GM12878 (cell line): ENCODE results near the gene SPINK7. TPM values are rescaled to one million over a fixed set of nuclear protein-coding genes. Genes with fewer than 3 reads are reported as not detected.
"Not testable (repeated sequence)": the region's sequence is repeated elsewhere in the genome, so short reads cannot be mapped to it uniquely, and the experiment has no call there.

ENCODE experiments used
- ATAC-seq: fragments of 200-7000 bp; cut with Tn5 transposase; 3 replicates; pipeline ENCODE4 v1.9.1; 2020; ENCODE audit warnings: mild to moderate bottlenecking, moderate library complexity
- BruUV-seq: library from RNA; stranded (reverse); fragments of 400-500 nt; replicated peaks from 2 replicates; lab custom pipeline; 2021; lab: Mats Ljungman, UMichigan
- CTCF ChIA-PET: fragments of 300-600 bp; sonication (Branson Sonifier 250); formaldehyde crosslinking; extraction: SDS; loops from one replicate; lab custom pipeline; 2021; ENCODE audit warnings: inconsistent platforms; lab: Yijun Ruan, JAX
- POLR2A ChIA-PET: fragments of 350-600 bp; formaldehyde crosslinking; extraction: SDS; loops from one replicate; lab custom pipeline; 2021; ENCODE audit warnings: inconsistent platforms; lab: Charles Lee
- RAD21 ChIA-PET: fragments of 300-600 bp; sonication (Branson Sonifier 250); formaldehyde crosslinking; loops from one replicate; lab custom pipeline; 2023; ENCODE audit warnings: antibody characterized with exemption; ENCODE audit not compliant: unreplicated experiment; lab: Charles Lee
- SMC1A ChIA-PET: fragments of 300-600 bp; sonication (Branson Sonifier 250); formaldehyde crosslinking; loops from one replicate; lab custom pipeline; 2023; ENCODE audit not compliant: unreplicated experiment, uncharacterized antibody; lab: Charles Lee
- DNase-seq: peaks from one replicate; pipeline ENCODE4 v3.0.0-alpha.2; 2011; ENCODE audit warnings: low read depth, low spot score
- FAIRE-seq: peaks from 3 replicates; lab custom pipeline; 2011; peaks lifted over from hg19 to GRCh38; lab: Jason Lieb, UNC
- H2AFZ ChIP-seq: 2 replicates; pipeline ENCODE4 v1.6.0; 2011; ENCODE audit warnings: low read depth, low read length, control low read depth; ENCODE audit not compliant: control insufficient read depth
- H3K27ac ChIP-seq: 2 replicates; pipeline ENCODE4 v1.5.1; 2011; ENCODE audit warnings: control low read depth; ENCODE audit not compliant: control insufficient read depth, insufficient read depth
- H3K27me3 ChIP-seq, 2 experiments: replicated peaks in 1 of 2; 2 replicates each; pipeline versions ENCODE4 v1.6.0 to v1.6.1; 2011; ENCODE audit warnings: low read length in 1 of 2; ENCODE audit not compliant: control insufficient read depth in 2 of 2, insufficient read depth in 2 of 2
- H3K36me3 ChIP-seq, 2 experiments: 2 replicates each; pipeline ENCODE4 v1.5.1; 2011; ENCODE audit warnings: low read length in 1 of 2; ENCODE audit not compliant: control insufficient read depth in 2 of 2, insufficient read depth in 2 of 2
- H3K4me1 ChIP-seq: 2 replicates; pipeline ENCODE4 v1.6.1; 2011; ENCODE audit warnings: mild to moderate bottlenecking, low read length, moderate library complexity, mixed read lengths; ENCODE audit not compliant: control insufficient read depth, insufficient read depth
- H3K4me2 ChIP-seq: 2 replicates; pipeline ENCODE4 v1.6.0; 2011; ENCODE audit warnings: control low read depth; ENCODE audit not compliant: control insufficient read depth, insufficient read depth
- H3K4me3 ChIP-seq: fragments of 200-600 bp; sonication (generic); 2 replicates; pipeline ENCODE4 v1.5.1; 2016
- H3K79me2 ChIP-seq: 2 replicates; pipeline ENCODE4 v1.6.0; 2011; ENCODE audit warnings: low read length; ENCODE audit not compliant: control insufficient read depth, insufficient read depth
- H3K9ac ChIP-seq: 2 replicates; pipeline ENCODE4 v1.8.0; 2011; ENCODE audit warnings: low read length, control low read depth, mixed read lengths; ENCODE audit not compliant: control insufficient read depth, insufficient read depth
- H3K9me3 ChIP-seq: replicated peaks from 3 replicates; pipeline ENCODE4 v1.5.1; 2011; ENCODE audit warnings: mild to moderate bottlenecking, low read length; ENCODE audit not compliant: control insufficient read depth, insufficient read depth
- H4K20me1 ChIP-seq: 2 replicates; pipeline ENCODE4 v1.6.0; 2011; ENCODE audit not compliant: control insufficient read depth, insufficient read depth
- DPF2 ChIP-seq: fragments of 450-650 bp; IDR thresholded peaks from 2 replicates; pipeline ENCODE4 v1.6.1; 2017; ENCODE audit warnings: mild to moderate bottlenecking
- FOXK2 ChIP-seq: fragments of 450-650 bp; IDR thresholded peaks from 2 replicates; pipeline ENCODE4 v1.6.1; 2017; ENCODE audit warnings: mild to moderate bottlenecking, moderate library complexity
- IKZF1 ChIP-seq: fragments of 450-650 bp; conservative IDR thresholded peaks from 2 replicates; pipeline ENCODE4 v1.6.1; 2017; ENCODE audit warnings: antibody characterized with exemption, mild to moderate bottlenecking
- RUNX3 ChIP-seq: IDR thresholded peaks from 2 replicates; pipeline ENCODE4 v1.6.1; 2012; ENCODE audit warnings: low read length, inconsistent platforms
- YY1 ChIP-seq: IDR thresholded peaks from 2 replicates; pipeline ENCODE4 v1.6.1; 2011; ENCODE audit warnings: low read depth, mild to moderate bottlenecking, low read length
- WGBS: methylation state at CpG from one replicate; pipeline ENCODE4 v1.1.6; 2016; ENCODE audit warnings: low lambda C conversion rate; ENCODE audit not compliant: insufficient replicate concordance, insufficient coverage; ENCODE audit errors: missing lambda C conversion rate; 5-methylcytosine and 5-hydroxymethylcytosine counted together
- in situ Hi-C: fragments of 300-500 bp; cut with MboI; formaldehyde crosslinking; loops from 9 replicates; pipeline ENCODE4 v1.14.3; 2018; ENCODE audit warnings: mixed read lengths
- intact Hi-C: fragments of 100-400 bp; cut with micrococcal nuclease; formaldehyde crosslinking; loops from one replicate; pipeline ENCODE4 v1.14.2; 2022; ENCODE audit not compliant: unreplicated experiment
- polyA plus RNA-seq, 11 experiments: library from polyadenylated mRNA; depleted of rRNA in 4 of 11; unstranded in 6 of 11; stranded (reverse) in 5 of 11; fragments of >200 nt; fragmentation: Nextera tagmentation in 4 of 11; fragmentation: Illumina TruSeq in 1 of 11; extraction: Ambion mirVana in 4 of 11; extraction: Trizol in 1 of 11; gene quantifications; 1 replicate in 1 of 11; 2 replicates in 10 of 11; pipeline versions ENCODE4 v1.2.1 to v1.2.3, GENCODE V29; 2011 to 2016; ENCODE audit warnings: inconsistent platforms in 2 of 11, missing spikeins in 2 of 11, low read depth in 1 of 11
- total RNA-seq, 4 experiments: library from RNA; depleted of rRNA in 3 of 4; stranded (reverse); fragments of >200 nt in 3 of 4; fragmentation: Illumina TruSeq in 1 of 4; extraction: Trizol in 1 of 4; gene quantifications; 2 replicates each; pipeline versions ENCODE4 v1.2.1 to v1.2.3, GENCODE V29; 2013 to 2021
- TF ChIP-seq, protein P1 (sequence below): fragments of 450-650 bp; IDR thresholded peaks from 2 replicates; pipeline ENCODE4 v1.6.1; 2017; ENCODE audit warnings: low read depth, mild to moderate bottlenecking, moderate library complexity

Gene SPINK7
- total and polyA plus RNA-seq, 10 of the 15 experiments (the other 5 are each of a cell fraction or from before 2014, with no cell fraction given), result not detected

DNA sequence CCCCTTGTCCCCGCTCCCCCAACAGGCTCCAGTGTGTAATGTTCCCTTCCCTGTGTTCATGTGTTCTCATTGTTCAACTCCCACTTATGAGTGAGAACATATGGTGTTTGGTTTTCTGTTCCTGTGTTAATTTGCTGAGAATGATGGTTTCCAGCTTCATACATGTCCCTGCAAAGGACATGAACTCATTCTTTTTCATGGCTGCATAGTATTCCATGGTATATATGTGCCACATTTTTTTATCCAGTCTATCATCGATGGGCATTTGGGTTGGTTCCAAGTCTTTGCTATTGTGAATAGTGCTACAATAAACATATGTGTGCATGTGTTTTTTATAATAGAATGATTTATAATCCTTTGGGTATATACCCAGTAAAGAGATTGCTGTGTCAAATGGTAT is 37.1 kb upstream of the SPINK7 start:
- BruUV-seq, RAD21 ChIA-PET, H3K4me2 ChIP-seq, FAIRE-seq, intact Hi-C loops, POLR2A ChIA-PET, H4K20me1 ChIP-seq, H3K27ac ChIP-seq, ATAC-seq, DNase-seq, H3K27me3 ChIP-seq, in situ Hi-C loops, H3K79me2 ChIP-seq, H3K4me1 ChIP-seq, CTCF ChIA-PET, H3K36me3 ChIP-seq, H3K4me3 ChIP-seq, H2AFZ ChIP-seq, H3K9ac ChIP-seq, H3K9me3 ChIP-seq: not testable (repeated sequence)
- WGBS, result 37% methylated on average over 2 of the region's 2 CpGs
- SMC1A ChIA-PET, result interaction anchor here (1.0 kb wide), 1 partner anchor 25 kb away, joined by 4 read pairs; no protein-coding TSS in a partner anchor

DNA sequence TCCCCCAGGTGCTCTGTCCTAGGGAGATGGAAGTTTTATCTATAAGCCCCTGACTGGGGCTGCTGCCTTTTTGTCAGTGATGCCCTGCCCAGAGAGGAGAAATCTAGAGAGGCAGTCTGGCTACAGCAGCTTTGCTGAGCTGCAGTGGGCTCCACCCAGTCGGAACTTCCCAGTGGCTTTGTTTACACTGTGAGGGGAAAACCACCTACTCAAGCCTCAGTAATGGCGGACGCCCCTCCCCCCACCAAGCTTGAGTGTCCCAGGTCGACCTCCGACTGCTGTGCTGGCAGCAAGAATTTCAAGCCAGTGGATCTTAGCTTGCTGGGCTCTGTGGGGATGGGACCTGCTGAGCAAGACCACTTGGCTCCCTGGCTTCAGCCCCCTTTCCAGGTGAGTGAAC is 31.3 kb upstream of the SPINK7 start:
- H3K9me3 ChIP-seq, H3K27ac ChIP-seq, RAD21 ChIA-PET, H3K27me3 ChIP-seq, H3K4me3 ChIP-seq, BruUV-seq, intact Hi-C loops, H3K4me1 ChIP-seq, H4K20me1 ChIP-seq, FAIRE-seq, H3K36me3 ChIP-seq, in situ Hi-C loops, DNase-seq, H3K9ac ChIP-seq, H3K79me2 ChIP-seq: not testable (repeated sequence)
- peak; percentile 51 for ATAC-seq
- TF ChIP-seq YY1 (peak; percentile 89), RUNX3 (0 out of 2 replicates have a peak, but pooled peaks have one; percentile 5), IKZF1 (0 out of 2 replicates have a peak, but pooled peaks have one; percentile 8), FOXK2 (peak; percentile 48), DPF2 (0 out of 2 replicates have a peak, but pooled peaks have one; percentile 24)
- TF ChIP-seq, protein P1, sequence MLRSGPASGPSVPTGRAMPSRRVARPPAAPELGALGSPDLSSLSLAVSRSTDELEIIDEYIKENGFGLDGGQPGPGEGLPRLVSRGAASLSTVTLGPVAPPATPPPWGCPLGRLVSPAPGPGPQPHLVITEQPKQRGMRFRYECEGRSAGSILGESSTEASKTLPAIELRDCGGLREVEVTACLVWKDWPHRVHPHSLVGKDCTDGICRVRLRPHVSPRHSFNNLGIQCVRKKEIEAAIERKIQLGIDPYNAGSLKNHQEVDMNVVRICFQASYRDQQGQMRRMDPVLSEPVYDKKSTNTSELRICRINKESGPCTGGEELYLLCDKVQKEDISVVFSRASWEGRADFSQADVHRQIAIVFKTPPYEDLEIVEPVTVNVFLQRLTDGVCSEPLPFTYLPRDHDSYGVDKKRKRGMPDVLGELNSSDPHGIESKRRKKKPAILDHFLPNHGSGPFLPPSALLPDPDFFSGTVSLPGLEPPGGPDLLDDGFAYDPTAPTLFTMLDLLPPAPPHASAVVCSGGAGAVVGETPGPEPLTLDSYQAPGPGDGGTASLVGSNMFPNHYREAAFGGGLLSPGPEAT, result 0 out of 2 replicates have a peak, but pooled peaks have one; percentile 14
- WGBS, result 3% methylated on average over 5 of the region's 5 CpGs
- ChIA-PET POLR2A (interaction anchor here (1.0 kb wide), 1 partner anchor 14 kb away, joined by 4 read pairs; no protein-coding TSS in a partner anchor), SMC1A (interaction anchor here (0.8 to 1.1 kb wide), 2 partner anchors 11 to 15 kb away, joined by 3 to 4 read pairs; no protein-coding TSS in a partner anchor), CTCF (interaction anchor here (0.9 to 4.4 kb wide), 3 partner anchors 11 to 93 kb away, joined by 4 to 16 read pairs (median 4); no protein-coding TSS in a partner anchor)
- 0 out of 2 replicates have a peak overlapping the region, but pooled peaks have one; percentile 33 for H3K4me2 ChIP-seq
- peak overlapping the region; percentile 63 for H2AFZ ChIP-seq
